Caki2 (cell line): ENCODE data around the gene E2F6. TPM values are rescaled to one million over a fixed set of nuclear protein-coding genes. Genes with fewer than 3 reads are reported as not detected.

Experiments
- DNase-seq: peaks from one replicate; pipeline ENCODE4 v3.0.0-alpha.2; 2015; ENCODE audit warnings: low read depth
- in situ Hi-C: cut with HindIII; loops from 2 replicates; pipeline ENCODE4 v1.10.0; 2016; ENCODE audit warnings: low sequenced_read_pairs, low pct_unique_long_range_greater_than_20kb, mixed read lengths
- total RNA-seq: library from RNA; depleted of rRNA; stranded (reverse); fragments of >200 nt; shearing (Covaris generic); gene quantifications from 2 replicates; pipeline ENCODE4 v1.2.3, GENCODE V29; 2014; ENCODE audit warnings: low replicate concordance; rRNA removed

Gene E2F6, protein sequence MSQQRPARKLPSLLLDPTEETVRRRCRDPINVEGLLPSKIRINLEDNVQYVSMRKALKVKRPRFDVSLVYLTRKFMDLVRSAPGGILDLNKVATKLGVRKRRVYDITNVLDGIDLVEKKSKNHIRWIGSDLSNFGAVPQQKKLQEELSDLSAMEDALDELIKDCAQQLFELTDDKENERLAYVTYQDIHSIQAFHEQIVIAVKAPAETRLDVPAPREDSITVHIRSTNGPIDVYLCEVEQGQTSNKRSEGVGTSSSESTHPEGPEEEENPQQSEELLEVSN
- total RNA-seq: 27.3 and 40.2 TPM in 2 replicates

- in situ Hi-C loops: no loop called here
- peak; percentile 98 for DNase-seq
Observed at GRCh38 chr2:11465485-11466306, at the start of gene E2F6. E2F6 (minus strand) TSS chr2:11466161; CDS start chr2:11465879, 282 bp downstream.

DNA sequence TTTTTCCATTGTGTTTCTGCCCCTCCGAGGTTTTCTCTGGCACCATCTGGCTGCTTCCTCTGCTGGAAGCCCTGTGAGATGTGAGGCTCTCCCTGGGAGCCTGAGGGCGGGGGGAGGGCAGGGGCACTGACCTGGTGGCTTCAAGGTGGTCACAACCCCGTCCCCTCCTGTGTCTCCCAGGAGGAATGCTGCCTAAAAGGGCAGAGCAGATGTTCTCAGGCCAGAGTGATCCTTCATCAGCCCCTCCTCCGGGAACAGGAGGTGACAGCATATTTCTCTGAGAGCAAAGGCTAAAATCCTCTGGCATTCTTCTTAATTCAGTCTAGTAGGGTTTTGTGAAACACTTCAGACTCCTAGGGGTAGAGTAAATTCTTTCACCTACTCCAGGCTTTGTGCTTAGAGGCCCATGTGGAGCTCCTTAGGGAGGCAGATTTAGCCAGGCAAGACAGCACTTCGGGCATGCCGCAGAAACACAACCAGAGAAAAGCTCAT lies 49.6 kb upstream of the E2F6 start:
- in situ Hi-C loops: no loop called here
- no peak for DNase-seq

DNA sequence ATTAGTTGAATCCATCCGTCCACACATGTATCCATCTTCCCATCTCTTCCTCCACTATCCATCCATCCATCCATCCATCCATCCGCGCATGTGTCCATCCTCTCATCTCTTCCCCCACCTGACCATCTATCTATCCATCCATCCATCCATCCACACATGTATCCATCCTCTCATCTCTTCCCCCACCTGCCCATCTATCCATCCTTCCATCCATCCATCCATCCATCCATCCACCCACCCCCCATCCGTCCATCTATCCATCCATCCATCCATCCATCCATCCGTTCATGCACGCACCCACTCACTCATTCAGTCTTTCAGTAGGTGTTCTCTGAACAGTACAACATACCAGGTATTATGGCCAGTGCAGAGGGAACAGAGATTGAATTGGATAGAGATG lies 48.9 kb upstream of the E2F6 start:
- in situ Hi-C loops: no loop called here
- no peak for DNase-seq

- in situ Hi-C loops: no loop called here
- DNase-seq: no peak
Observed at GRCh38 chr2:11514081-11514730, 48.2 kb upstream of the E2F6 start.

- in situ Hi-C loops: no loop called here
Observed at GRCh38 chr2:11513319-11513718, 47.4 kb upstream of the E2F6 start.

GRCh38 chr2:11512431-11512830 lies 46.5 kb upstream of the E2F6 start:
- in situ Hi-C loops: no loop called here

More at GRCh38 chr2:11513319-11513718, 47.4 kb upstream of the E2F6 start:
- DNase-seq: no peak

DNA sequence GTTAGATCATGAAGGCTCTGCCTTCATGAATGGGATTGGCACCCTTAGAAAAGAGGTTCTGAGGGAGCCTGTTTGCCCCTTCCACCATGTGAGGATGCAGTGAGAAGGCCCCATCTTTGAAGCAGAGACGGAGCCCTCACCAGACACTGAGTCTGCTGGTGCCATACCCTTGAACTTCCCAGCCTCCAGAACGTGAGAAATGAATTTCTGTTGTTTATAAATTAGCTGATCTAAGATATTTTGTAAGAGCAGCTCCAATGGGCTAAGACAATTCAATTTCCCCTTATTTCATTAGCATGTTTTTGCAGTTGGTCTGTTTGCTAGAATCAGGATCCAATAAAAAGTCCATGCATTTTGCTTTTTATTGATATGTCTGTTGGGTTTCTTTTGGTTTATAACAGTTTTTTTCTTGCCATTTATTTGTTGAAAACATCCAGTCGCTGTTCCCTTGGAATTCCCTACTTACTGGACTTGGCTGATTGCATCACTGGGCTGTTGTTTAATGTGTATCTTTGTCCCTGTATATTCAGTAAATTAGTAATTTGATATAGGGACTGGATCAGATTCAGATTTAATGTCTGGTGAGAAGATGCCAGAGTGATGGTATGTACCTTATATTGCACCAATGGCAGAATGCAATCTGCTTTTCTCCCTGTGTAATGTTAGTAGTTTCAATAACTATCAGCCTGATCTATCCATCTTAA lies 43.8 kb upstream of the E2F6 start:
- DNase-seq: no peak
- in situ Hi-C loops: no loop called here

More at GRCh38 chr2:11512431-11512830, 46.5 kb upstream of the E2F6 start:
- DNase-seq: no peak

GRCh38 chr2:11508279-11508678 lies 42.3 kb upstream of the E2F6 start:
- in situ Hi-C loops: no loop called here
- DNase-seq: no peak

DNA sequence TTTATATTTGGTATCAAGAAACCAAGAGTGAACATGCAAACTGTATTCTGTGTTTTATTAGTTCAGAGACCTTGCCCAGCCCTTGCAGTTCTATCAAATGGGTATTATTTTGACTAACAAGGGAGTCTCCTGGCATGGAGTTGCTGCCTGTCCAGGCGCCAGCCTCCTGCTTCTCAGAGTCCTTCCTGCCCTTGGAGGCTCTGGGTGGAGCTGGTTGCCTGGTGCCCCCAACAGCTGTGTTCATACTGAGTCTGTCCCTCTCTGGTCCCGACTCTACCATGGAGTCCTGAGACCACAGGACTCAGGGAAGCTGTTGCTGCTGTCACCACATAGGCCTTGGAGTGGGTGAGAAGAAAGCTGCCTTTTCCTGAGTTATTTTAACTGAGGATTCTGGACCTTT lies 41.6 kb upstream of the E2F6 start:
- no peak for DNase-seq
- in situ Hi-C loops: no loop called here

- no peak for DNase-seq
- in situ Hi-C loops: no loop called here
Observed at GRCh38 chr2:11506611-11506969, 40.6 kb upstream of the E2F6 start.

- in situ Hi-C loops: no loop called here
- DNase-seq: no peak
Observed at GRCh38 chr2:11505652-11506610, 40.0 kb upstream of the E2F6 start.

DNA sequence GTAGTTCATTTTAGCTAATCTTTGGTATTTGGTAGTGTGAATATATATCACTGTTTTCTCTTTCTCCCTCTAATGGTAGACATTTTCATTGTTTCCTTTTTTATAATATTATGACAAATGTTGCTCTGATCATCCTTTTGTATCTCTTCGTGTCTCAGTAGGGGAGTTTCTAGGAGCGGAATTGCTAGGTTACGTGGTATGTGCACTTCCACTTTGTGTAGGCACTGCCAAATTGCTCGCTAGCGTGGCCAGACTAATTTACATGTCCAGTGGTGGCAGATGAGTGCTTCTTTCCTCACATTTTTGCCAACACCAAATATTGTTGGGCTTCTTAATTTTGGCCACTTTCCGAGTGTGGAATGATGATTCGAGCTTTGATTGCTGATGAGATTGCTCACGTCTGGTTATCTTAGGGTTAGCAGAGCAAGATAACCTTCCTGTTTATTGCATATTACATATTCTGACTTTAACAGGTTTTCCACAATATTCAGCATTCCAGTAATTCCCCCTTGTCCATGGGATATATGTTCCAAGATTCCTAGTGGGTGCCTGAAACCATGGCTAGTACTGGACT lies 37.5 kb upstream of the E2F6 start:
- DNase-seq: no peak
- in situ Hi-C loops: no loop called here

GRCh38 chr2:11502740-11503292 lies 36.9 kb upstream of the E2F6 start:
- no peak for DNase-seq
- in situ Hi-C loops: no loop called here

- in situ Hi-C loops: no loop called here
- DNase-seq: no peak
Observed at GRCh38 chr2:11500702-11501303, 34.8 kb upstream of the E2F6 start.

- in situ Hi-C loops: no loop called here
- DNase-seq: no peak
Observed at GRCh38 chr2:11499081-11499743, 33.3 kb upstream of the E2F6 start.

DNA sequence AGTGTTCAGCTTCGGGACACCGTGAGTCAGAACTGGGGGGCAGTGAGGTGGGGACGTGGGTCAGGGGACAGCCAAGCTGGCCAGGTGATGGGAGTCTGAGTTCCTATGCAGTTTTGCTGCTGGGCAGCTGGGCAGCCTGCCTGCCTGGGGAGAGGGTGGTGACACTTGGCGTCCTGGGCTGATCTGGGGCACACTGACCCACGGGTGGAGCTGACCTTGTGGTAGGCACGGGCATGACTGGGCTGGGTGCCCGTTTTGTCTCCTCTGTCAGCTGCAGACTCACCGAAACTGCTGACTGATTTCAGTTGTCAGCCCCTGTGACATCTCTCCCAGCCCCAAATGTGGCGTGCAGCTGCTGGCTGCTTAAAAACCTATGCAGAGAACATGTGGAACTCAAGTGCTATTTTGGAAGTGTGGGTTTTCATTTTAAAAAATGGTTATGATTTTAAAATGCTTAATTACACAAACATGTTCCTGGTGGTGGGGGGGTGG lies 32.6 kb upstream of the E2F6 start:
- in situ Hi-C loops: no loop called here
- no peak for DNase-seq
